Gastrocnemius medialis (tissue), 4 donors: ENCODE data around the gene MAP3K4.

Experiments
- CTCF ChIP-seq, 5 experiments: fragments of 450-650 bp in 3 of 5; fragments of 200-600 bp in 2 of 5; sonication (generic) in 2 of 5; IDR thresholded peaks in 4 of 5; conservative IDR thresholded peaks in 1 of 5; 1 replicate in 4 of 5; 2 replicates in 1 of 5; pipeline ENCODE4 v1.5.1; 2016 to 2019; ENCODE audit warnings: antibody characterized with exemption in 5 of 5, mild to moderate bottlenecking in 3 of 5, moderate library complexity in 3 of 5
- POLR2A ChIP-seq, 2 donors: fragments of 450-650 bp; IDR thresholded peaks; one replicate each; pipeline ENCODE4 v1.6.1; 2017; ENCODE audit warnings: antibody characterized with exemption in 2 of 2, mild to moderate bottlenecking in 2 of 2, moderate library complexity in 2 of 2

GRCh38 chr6:161130967-161131766, 139.6 kb downstream of the MAP3K4 start:
- TF ChIP-seq CTCF (IDR thresholded peaks at IDR 0.05 in 4 of 5, conservative IDR thresholded peaks at IDR 0.05 in 1 of 5) (no peak), POLR2A (IDR thresholded peaks at IDR 0.05) (no peak)
